NK-92 (cell line): Measurements from ENCODE around the gene TCF7L1.

Experiments used
- DNase-seq: peaks from one replicate; lab custom pipeline; 2025; ENCODE audit not compliant: unreplicated experiment; lab: John Stamatoyannopoulos, UW

TCF7L1 gene

DNA sequence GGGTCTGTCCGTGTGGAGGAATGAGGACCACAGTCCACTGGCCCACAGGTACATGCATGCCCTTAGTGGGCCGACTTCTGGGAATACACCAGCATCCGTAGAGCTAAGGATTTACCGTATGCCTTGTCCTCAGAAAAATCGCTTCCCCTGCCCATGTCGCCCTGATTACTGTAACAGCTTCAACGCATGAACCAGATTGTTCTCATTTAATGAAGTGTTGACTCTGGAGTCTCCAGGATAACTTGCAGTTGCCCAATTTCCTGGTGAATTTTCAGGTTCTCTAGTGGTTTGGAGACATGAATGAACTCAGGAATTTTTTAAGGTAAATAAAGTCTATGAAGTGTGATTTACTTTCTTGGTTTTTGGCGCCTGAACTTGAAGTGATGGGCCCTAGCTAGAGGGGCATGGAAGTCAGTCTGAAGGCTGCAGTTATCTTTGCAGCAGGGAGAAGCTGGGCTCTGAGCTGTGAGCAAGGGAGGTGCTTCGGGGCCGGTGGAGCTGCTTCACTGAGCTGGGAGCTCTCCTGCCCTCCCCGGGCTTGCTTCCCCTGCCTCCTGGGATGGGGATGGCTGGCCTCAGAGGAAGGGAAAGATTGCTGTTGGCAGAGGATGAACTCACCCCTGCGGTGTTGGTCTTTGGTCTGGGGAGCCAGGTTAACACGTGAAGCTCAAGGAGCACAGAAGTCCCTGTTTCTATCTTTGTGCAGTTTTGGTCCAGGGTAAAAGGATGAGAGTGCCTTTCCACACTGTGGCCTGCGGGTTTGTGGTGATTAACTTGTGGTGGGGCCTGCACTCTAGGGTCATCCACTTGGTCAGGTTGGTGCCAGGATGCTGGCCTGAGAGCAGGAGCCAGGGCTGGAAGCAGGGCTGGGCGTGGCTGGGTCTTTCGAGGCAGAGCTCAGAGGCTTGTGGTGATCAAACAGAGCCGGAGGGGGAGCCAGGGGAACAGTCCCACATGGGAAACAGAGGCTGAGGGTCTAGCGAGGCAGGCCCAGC, 28.1 kb downstream of the TCF7L1 start:
- no peak for DNase-seq

DNA sequence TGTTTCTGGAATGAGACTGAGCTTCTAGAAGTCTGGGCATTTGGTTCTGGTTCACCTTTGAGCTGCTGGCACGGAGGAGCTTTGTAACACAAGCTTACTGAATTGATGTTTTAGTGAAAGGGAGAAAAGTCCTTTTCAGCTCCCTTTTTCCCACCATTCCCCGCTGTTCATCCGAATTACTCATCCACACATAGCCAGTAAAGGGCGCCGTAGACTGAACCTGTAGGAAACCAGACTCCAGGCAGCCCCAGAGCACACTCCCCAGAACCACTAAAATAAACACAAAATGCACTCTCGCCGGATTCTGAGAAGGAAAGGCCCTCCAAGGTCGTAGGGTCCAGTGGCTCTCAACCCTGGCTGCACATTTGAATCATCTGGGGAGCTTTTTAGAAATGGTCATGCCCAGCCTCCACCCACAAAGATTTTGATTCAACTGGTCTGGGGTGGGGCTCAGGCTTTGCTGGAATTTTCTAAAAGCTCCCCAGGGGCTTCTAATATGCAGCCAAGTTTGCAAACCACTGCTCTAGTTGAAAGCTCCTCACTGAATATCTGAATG, 29.6 kb downstream of the TCF7L1 start:
- no peak for DNase-seq

DNA sequence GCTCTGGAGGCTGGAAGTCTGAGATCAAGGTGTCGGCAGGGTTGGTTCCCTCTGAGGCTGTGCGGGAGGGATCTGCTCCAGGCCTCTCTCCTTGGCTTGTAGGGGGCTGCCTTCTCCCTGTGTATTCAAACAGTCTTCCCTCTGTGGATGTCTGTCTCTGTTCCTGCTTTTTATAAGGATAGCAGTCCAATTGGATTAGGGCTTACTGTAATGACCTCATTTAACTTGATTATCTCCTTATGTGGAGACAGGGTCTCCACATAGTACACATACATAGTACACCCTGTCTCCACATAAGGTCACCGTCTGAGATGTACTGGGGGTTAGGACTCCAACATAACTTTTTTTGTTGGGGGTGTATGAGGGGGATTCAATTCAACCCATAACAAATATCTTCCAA, 30.5 kb downstream of the TCF7L1 start:
- no peak for DNase-seq

DNA sequence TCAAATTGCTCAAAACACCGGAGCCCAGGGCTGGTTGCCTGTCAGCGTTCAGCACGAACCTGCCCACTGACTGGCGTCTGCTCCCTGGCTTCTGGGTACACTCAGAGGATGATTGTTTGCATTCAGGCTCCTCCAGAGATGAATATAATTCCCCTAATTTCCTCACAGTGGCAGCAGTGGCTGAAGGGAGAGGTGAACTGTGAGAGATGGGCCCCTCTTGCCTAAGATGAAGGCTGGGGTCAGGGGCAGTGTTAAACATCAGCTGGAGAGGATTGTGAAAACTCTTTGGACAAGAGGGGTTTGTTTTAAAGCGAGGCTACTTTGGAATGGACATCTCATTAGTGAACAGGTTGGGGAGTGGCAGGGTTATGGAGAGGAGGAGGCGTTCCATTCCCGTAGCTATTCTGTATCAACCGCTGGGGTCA, 31.0 kb downstream of the TCF7L1 start:
- no peak for DNase-seq

DNA sequence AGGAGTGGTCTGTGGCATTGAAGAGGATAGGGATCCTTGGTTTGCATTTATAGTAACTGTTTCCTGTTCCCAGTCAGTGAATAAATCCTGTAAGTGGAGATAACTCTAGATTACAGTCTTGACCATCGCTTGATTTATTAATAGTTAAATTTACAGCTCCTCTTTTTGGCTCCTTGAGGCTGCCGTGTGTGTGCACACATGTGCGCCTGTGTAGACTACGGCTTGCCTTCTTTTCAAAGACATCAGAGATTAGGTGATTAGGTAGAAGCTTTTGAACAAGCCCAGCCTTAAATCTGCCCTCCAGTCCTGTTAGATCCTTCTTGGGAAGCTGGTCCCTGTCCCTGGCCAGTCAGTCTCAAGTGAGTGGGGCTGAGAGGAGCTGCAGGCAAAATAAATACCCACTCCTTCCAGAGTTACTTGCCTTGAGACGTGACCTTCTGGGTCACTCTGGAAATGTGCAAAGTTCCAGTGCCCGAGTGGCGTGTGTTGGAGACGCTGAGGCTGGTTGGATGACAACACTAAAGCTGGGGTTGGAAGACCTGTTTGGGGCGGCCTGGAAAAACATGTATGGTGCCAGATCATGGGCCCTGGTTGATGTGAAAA, 32.0 kb downstream of the TCF7L1 start:
- no peak for DNase-seq

DNA sequence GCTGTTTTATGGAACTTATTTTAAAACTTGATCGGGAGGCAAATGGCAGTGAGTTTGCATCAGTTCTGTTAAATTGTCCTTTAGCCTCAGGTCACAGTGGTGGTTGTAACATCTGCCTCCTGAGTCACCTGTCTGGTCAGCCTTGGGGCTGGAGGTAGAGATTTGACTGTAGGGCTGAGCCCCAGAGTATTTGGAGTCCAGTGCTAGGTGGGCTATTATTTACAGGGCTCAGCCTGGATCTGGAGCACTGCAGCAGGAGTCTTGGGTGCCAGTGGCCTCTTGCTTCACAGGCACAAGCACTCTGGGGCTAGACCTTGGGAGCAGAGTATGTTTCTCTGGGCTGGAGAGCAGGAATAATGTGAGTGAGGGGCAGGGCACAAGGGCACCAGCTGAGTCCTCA, 32.8 kb downstream of the TCF7L1 start:
- DNase-seq: no peak

DNA sequence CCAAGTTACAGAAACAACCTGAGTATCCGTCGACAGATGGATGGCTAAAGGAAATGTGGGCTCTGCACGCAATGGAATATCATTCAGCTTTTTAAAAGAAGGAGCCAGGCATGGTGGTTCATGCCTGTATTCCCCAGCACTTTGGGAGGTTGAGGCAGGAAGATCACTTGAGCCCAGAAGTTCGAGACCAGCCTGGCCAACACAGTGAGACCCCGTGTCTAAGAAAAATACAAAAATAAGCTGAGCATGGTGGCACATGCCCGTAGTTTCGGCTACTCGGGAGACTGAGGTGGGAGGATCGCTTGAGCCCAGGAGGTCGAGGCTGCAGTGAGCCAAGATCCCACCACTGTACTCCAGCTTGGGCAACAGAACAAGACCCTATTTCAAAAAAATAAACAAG, 34.3 kb downstream of the TCF7L1 start:
- DNase-seq: no peak

DNA sequence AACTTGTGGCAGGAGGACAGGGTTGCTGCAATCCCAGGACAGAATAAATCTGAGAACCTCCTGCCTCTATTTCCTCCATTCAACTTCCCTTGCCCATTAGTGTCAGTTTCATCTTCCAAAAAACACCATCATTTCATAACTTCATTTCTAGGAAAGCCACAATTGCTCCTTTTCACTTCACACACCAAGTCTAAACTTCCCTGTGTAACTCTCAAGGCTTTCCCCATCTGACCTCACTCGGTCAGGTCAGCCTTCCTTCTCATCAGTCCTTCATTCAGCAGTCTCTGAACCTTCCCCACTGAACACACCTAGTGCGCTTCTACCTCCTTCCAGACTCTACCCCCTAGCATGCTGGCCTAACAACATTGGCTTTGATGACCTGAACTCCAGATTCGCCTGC, 35.8 kb downstream of the TCF7L1 start:
- DNase-seq: no peak

DNA sequence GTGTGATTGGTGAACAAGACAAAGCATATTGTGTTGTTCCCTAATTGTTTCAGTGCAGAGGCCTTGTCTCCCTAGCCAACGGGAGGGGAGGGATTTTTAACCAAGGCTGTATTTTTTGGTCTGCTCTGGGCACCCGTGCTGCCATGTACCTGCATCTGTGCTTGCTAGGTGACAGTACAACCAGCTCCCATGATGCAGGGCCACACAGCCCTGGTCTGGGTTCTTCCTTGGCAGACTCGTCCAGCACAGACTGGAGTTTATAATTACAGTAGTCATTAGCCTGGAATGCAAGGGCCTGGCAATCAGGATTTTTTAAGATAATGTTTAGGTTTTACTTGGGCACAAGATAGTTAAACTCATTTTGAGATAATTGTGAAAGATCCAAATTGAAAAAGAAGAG, 36.4 kb downstream of the TCF7L1 start:
- DNase-seq: no peak

DNA sequence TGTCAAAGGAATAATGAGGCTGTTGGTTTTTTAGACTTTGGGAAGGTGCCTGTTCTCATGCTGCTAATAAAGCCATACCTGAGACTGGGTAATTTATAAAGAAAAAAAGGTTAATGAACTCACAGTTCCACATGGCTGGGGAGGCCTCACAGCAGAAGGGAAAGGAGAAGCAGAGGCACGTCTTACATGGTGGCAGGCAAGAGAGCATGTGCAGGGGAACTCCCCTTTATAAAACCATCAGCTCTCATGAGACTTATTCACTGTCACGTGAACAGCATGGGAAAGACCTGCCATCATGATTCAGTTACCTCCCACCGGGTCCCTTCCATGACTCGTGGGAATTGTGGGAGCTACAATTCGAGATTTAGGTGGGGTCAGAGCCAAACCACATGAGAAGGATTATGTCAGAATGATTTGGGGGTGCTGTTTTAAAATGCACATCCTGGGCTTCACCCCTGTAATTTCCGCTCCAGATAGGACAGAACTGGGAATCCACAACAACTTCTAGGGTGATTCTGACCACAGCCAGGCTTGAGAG, 37.8 kb downstream of the TCF7L1 start:
- no peak for DNase-seq

DNA sequence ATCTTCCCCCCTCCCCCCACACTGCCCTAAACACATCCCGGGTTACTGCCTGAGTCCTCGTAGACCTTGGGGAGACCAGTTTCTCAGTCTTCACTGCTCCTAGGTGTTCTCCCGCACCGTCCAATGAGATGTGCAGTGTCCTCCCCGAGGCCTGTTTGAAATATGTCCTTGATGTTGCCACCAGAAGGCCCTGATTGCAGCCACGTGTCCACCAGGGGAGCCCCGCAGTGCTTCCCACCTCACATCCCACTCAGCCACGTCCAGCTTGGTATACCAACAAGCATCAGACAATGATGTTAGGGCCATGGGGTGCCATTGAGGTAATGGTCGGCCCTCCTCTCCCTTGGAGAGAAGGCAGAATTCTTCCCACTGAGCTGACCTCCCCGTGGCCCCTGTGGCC, 38.7 kb downstream of the TCF7L1 start:
- no peak for DNase-seq

DNA sequence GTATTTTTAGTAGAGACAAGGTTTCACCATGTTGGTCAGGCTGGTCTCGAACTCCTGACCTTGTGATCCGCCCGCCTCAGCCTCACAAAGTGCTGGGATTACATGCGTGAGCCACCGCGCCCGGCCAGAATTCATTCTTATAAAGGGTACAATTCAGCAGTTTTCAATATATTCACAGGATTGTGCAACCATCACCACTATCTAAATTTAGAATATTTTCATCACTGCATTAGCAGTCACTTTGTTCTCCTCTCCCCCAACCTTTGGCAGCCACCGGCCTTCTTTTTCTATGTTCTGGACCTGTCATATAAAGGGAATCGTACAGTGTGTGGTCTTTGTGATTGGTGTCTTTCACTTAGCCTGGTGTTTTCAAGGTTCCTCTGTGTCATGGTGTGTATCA, 40.7 kb downstream of the TCF7L1 start:
- no peak for DNase-seq

DNA sequence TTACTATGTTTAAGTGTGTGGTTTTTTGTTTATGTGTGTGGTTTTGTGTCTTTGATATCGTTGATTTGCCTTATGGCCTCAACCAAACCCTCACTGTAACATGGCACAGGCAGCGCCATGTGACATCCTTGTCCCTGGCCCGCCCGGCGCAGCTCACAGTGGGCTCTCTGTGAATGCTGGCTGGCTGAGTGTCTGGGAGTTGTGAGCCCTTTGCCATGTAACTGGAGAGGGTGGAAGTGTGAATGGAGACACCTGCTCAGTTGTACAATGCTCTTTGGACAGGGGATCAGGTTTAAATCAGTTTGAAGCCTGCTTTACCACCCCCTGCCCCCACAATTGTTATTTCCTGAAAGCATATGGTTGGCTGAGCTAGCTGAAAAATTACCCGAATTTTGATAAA, 41.8 kb downstream of the TCF7L1 start:
- DNase-seq: no peak

DNA sequence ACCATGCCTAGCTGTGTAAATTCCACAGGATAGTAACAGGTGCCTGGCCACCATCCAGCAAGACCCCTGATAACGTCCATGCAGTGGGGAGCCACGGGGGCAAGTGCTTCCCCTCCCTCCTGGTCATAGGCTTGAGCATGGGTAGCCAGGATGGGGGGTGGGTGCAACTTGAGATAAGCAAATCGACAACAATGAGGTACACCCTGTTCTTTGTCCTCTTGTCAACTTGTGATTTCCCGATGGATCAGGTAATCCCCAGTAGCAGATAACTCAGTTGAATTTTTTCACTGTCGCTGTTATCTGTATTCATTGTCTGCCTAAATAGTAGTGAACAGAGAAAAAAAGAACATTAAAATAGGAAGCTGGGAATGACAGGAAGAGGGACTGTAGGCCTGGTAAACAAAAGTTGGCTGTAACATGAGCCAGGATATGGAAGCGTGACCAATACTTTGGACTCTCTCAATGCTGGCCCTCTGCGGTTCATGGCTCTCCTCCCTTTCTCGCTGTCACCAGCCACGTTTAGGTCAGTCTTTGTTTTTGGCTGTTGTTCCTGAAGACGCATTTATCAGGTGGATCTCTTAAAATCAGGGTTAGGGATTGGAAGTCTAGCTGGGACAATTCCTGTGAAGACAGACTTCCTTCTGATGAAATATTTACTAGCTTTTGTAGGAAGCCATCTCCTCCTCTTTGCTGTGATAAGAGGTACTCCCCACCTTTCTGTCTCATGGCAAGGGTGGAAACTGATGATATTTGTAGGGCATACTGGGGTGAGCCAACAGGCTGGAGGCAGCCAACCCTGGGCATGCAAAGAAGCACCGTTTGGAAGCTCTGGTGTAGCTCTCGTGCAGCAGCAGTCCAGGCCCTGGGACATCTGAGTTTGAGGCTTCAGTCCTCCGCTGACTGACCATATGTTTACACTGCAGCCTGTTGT, 42.4 kb downstream of the TCF7L1 start:
- no peak for DNase-seq

DNA sequence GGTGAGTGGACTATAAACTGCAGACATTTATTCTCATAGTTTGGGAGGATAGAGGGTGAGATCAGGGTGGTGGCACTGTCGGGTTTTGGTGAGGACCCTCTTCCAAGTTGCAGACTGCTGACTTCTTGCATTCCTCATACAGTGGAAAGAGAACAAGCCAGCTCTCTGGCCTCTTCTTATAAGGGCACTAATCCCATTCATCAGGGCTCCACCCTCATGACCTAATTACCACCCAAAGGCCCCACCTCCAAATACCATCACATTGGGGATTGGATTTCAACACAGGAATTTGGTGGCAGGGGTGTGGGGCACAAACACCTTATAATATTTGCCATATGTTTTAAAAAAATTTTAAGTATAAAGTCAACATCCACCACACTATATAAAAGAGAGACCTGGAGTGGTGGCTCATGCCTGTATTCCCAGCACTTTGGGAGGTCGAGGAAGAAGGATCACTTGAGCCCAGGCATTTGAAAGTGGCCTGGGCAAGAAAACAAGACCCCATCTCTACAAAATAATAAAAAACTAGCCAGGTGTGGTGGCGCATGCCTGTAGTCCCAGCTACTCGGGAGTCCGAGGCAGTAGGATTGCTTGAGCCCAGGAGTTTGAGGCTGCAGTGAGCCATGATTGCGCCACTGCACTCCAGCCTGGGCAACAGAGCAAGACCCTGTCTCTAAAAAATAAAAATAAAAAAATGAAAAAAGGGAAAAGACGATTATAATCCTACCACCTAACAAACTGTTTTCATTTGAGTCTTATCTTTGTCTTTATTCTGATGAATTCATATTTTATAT, 44.0 kb downstream of the TCF7L1 start:
- DNase-seq: no peak

DNA sequence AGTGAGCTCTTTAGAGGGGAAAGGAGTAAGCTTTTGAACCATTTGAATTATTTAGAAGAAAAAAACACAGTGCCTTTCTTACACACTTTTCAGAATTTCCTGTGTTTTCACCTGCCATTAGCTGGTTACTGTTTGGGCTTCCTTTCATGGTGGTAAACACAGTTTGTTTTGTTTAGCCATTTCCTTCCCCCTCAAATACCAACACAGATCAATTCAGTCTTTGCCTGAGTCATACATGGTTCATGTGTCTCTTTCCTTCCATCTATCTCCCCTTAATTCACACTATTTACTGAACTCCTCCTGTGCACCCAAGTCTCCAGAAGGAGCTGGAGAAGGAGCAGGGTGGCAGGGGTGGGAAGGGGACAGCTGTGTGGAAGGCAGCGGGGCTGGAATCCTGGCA, 45.0 kb downstream of the TCF7L1 start:
- no peak for DNase-seq

DNA sequence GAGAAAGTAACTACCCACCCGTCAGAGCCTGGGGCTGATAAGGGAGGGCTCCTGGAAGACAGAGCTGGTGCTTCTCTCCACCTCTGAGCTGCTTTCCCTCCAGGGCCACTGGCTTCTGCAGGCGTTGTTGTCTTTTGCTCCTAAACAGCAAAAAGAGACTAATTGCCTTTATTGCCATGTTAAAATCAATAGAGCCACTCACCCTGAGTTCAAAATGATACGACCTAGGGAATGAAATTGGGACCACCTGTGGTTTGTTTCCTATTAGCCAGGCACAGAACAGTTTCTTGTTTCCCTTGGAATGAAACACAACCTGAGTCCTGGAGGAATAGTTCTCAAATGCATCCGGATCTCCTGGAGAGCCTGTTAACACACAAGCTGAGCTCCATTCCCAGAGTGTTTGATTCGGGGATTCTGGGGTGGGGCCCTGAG, 45.8 kb downstream of the TCF7L1 start:
- no peak for DNase-seq

DNA sequence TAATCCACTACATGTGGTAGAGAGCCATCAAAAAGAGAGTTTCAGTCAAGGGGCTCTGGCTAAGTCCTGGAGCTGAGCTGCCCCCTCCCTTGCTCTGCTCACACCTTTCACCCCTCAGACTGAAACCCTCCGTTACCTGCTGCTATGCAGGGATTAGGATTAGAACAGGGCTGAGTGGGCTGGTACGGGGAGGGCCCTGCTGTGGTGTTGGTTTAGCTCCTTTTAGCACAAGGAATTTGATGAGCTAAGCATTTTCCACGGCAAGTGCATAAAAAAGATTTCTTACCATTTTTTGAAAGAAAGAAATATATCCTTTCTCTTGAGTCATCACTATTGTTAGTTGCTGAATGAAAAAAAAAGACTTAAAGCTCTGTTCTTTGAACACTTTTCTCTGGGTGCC, 46.3 kb downstream of the TCF7L1 start:
- no peak for DNase-seq

DNA sequence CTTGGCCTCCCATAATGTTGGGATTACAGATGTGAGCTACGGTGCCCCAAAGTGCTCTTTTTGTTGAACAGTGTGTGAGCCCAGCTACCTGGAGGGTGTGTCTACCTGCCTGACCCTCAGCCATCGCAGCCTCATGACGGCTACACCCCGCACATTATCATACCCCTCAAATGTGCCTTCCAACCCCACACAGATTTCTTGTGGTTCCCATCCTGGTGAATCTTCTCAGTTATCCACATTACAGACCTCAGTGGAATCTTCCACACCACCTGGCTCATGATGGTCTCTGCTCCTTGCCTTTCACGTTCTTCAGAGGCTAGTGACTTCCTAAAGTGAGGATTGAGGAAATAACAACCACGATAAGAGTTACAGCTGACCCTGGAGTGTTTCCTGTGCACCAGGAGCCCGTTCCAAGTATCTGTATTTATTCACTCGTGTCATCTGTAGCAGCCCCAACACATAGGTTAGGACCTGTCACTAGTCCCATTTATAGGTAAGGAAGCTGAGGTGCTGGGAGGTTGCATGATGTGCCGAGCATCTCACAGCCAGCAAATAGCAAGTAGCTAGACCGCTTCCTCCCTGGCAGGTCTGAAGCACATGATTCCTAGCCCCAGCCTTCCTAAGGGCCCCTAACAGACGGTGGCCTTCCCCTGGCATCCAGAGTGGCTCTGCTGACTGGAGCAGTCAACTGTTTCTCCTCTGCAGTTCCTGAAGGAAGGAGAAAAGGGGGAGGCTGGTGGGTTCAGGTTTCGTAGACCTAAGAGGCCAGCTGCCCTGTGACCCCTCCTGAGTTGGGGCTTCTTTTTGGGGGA, 47.3 kb downstream of the TCF7L1 start:
- no peak for DNase-seq
